ENCODE measurements around the gene DHX15. TPM values are rescaled to one million over a fixed set of nuclear protein-coding genes. Genes with fewer than 3 reads are reported as not detected.

Gene DHX15
- total RNA-seq, 1 donor from 2014 or later, result 181 TPM

DNA sequence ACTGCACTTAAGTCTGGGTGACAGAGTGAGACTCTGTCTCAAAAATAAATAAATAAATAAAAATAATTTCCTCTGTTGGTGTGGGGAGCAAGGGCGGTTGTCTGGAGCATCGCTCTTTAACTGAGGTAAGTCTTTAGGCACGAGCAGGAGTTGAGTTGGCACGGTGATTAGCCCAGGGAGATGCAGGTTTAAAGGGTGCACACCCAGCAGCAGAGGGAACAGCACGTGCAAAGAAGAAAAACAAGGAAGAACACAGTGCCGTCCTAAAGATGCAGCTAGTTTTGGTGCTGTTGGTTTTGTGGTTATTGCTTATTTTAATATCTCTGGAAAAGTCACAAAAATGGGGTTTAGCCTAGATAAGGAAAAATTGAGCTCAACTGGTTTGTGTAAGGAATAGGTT lies 87.8 kb downstream of the DHX15 start:
- no peak for DNase-seq (ENCODE audit: low read depth)

DNA sequence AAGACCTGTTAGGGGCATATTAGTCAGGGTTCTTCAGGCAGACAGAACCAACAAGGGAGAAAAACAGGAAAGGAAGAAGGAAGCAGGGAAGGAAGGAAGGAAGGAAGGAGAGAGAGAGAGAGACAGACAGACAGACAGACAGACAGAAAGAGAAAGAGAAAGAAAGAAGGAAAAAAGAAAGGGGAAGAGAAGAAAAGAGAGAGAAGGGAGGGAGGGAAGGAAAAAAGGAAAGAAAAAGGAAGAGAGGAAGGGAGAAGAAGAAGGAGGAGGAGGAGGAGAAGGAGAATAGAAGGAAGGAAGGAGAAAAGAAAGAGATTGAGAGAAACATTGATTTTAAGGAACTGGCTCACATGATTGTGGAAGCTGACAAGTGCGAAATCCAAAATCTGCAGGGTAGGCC lies 89.0 kb downstream of the DHX15 start:
- TF ChIP-seq, protein P1, sequence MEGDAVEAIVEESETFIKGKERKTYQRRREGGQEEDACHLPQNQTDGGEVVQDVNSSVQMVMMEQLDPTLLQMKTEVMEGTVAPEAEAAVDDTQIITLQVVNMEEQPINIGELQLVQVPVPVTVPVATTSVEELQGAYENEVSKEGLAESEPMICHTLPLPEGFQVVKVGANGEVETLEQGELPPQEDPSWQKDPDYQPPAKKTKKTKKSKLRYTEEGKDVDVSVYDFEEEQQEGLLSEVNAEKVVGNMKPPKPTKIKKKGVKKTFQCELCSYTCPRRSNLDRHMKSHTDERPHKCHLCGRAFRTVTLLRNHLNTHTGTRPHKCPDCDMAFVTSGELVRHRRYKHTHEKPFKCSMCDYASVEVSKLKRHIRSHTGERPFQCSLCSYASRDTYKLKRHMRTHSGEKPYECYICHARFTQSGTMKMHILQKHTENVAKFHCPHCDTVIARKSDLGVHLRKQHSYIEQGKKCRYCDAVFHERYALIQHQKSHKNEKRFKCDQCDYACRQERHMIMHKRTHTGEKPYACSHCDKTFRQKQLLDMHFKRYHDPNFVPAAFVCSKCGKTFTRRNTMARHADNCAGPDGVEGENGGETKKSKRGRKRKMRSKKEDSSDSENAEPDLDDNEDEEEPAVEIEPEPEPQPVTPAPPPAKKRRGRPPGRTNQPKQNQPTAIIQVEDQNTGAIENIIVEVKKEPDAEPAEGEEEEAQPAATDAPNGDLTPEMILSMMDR (IDR thresholded peaks at IDR 0.05; ENCODE audit: insufficient read depth, low read length, severe bottlenecking), result no peak
- Histone ChIP-seq H3K27me3 (ENCODE audit: control insufficient read depth, insufficient read depth, low read length) (peaks cover 2% of the 10 kb centered on the region), H3K36me3 (ENCODE audit: control insufficient read depth, insufficient read depth, low read length) (no peaks in the 10 kb centered on the region), H3K4me3 (ENCODE audit: low read depth, low read length) (no peak overlapping the region)
- FAIRE-seq (no peak), DNase-seq (ENCODE audit: low read depth) (no peak)

More for the DNA sequence above, 87.8 kb downstream of the DHX15 start:
- TF ChIP-seq, protein P1 (IDR thresholded peaks at IDR 0.05; ENCODE audit: insufficient read depth, low read length, severe bottlenecking), result no peak
- Histone ChIP-seq H3K4me3 (ENCODE audit: low read depth, low read length) (no peak overlapping the region), H3K27me3 (ENCODE audit: control insufficient read depth, insufficient read depth, low read length) (peaks cover 2% of the 10 kb centered on the region), H3K36me3 (ENCODE audit: control insufficient read depth, insufficient read depth, low read length) (no peaks in the 10 kb centered on the region)
- no peak for FAIRE-seq

DNA sequence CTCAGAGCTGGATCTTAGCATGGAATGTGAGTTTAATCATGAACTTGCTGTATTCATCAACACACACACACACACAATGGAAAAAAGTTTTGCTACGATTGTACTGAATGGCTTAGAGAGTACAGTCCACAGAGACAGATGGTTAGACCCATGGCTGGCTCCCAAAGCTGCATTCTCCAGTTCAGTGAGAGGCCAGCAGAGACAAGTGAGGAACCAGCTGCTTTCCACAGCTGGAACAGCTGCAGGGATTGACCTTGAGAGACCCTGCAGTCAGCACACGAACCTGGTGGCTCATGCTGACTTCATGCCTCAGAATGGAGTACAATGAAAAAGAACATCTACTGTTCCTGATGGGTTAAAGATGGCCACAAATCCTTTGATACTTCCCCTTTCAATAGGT lies 94.5 kb downstream of the DHX15 start:
- H3K36me3 ChIP-seq (ENCODE audit: control insufficient read depth, insufficient read depth, low read length), result no peaks in the 10 kb centered on the region
- FAIRE-seq (no peak), DNase-seq (ENCODE audit: low read depth) (no peak)
- peaks cover 4% of the 10 kb centered on the region for H3K27me3 ChIP-seq (ENCODE audit: control insufficient read depth, insufficient read depth, low read length)
- H3K4me3 ChIP-seq (ENCODE audit: low read depth, low read length), result no peak overlapping the region
- TF ChIP-seq, protein P1 (IDR thresholded peaks at IDR 0.05; ENCODE audit: insufficient read depth, low read length, severe bottlenecking), result no peak

DNA sequence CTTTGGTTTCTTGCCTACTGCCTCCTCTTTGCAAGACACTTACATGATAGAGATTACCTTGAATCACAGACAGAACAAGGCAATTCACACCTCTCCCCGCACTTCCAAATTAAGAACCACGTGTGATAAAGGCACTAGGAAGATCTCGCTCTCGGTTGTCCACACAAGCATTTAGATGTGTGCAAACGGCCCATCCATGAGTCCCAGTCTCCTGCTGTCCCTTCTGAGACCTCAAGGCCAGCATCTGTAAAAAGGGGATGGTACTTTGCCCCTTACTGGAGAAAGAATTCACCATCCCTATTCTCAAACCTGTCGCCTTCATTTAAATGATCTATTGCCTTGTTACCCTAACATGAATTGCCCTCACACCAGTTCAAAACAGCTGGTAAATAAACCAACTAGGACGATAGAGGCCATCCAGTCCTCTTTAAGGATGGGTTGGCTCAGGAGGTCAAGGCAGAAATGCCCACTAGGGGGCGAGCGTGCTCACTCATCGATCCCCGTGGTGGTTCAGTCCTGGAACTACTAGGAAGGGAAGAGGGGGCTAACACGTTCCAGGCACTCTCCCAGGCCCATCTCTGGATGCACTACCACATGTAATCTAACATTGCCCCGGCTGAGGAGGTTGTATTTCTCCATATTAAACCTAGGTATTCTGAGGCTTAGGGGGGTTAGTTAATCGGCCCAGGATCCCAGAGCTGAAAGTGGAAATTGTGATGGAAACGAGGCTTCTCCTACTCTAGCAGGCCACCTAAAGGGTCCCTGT lies 95.8 kb downstream of the DHX15 start:
- Histone ChIP-seq H3K4me3 (ENCODE audit: low read depth, low read length) (no peak overlapping the region), H3K27me3 (ENCODE audit: control insufficient read depth, insufficient read depth, low read length) (peaks cover 2% of the 10 kb centered on the region), H3K36me3 (ENCODE audit: control insufficient read depth, insufficient read depth, low read length) (no peaks in the 10 kb centered on the region)
- peak; percentile 44 for DNase-seq (ENCODE audit: low read depth)
- TF ChIP-seq, protein P1 (IDR thresholded peaks at IDR 0.05; ENCODE audit: insufficient read depth, low read length, severe bottlenecking), result peak; percentile 85
- FAIRE-seq, result no peak

DNA sequence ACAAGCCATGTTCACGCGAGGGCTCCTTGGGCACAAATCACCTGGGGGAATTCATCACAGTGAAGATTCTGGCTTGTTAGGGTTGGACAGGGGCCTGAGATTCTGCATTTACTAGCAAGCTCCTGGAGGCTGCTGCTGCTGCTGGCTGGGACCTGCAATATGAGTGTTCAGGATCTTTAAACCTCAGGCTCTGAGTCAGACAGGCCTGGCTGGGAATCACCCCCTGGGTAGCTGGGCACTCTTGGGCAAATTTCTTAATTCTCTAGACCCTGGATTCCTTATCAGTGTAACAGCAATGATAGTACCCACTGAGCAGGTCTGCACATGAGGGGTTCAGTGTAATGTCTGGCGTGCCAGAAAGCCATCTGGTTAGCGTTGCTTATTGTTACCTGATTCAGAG lies 101.5 kb downstream of the DHX15 start:
- FAIRE-seq, result no peak
- TF ChIP-seq, protein P1 (IDR thresholded peaks at IDR 0.05; ENCODE audit: insufficient read depth, low read length, severe bottlenecking), result no peak
- H3K36me3 ChIP-seq (ENCODE audit: control insufficient read depth, insufficient read depth, low read length), result no peaks in the 10 kb centered on the region
- peak; percentile 57 for DNase-seq (ENCODE audit: low read depth)
- H3K27me3 ChIP-seq (ENCODE audit: control insufficient read depth, insufficient read depth, low read length), result no peaks in the 10 kb centered on the region
- H3K4me3 ChIP-seq (ENCODE audit: low read depth, low read length), result no peak overlapping the region

DNA sequence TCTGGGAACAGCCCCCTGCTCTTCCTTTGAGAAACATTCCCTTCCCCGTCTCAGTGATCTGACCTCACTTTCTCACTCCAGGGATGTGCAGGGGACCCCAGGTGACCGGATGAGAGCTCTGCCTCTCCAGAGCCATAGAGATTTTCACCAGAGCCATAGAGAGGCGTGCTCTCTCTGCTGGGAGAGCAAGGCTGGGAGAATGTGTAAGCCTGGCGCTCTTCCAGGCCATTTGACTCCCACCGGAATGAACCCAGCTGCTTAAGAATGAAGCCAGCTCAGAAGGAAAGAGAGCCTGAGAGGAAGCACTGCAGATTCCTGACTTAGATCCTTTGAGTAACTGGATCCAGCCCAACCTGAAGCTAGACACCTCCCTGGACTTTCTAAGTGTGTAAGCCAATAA lies 106.4 kb downstream of the DHX15 start:
- TF ChIP-seq, protein P1 (IDR thresholded peaks at IDR 0.05; ENCODE audit: insufficient read depth, low read length, severe bottlenecking), result no peak
- Histone ChIP-seq H3K4me3 (ENCODE audit: low read depth, low read length) (no peak overlapping the region), H3K27me3 (ENCODE audit: control insufficient read depth, insufficient read depth, low read length) (no peaks in the 10 kb centered on the region), H3K36me3 (ENCODE audit: control insufficient read depth, insufficient read depth, low read length) (no peaks in the 10 kb centered on the region)
- no peak for DNase-seq (ENCODE audit: low read depth)
- no peak for FAIRE-seq
